GM18519 (cell line): Measurements from ENCODE around the gene CEP170.
"Not testable (repeated sequence)": the region's sequence is repeated elsewhere in the genome, so short reads cannot be mapped to it uniquely, and the experiment has no call there.

ENCODE experiments used
- ATAC-seq: cut with Tn5 transposase; IDR thresholded peaks from one replicate; pipeline ENCODE4 v1.9.1; 2021; ENCODE audit warnings: mild to moderate bottlenecking, moderate library complexity; ENCODE audit not compliant: unreplicated experiment, low FRiP score

Gene CEP170

GRCh38 chr1:243101551-243102050, 153.5 kb downstream of the CEP170 start:
- not testable (repeated sequence) for ATAC-seq

- ATAC-seq, result not testable (repeated sequence)
Observed at GRCh38 chr1:243087368-243087767, 167.7 kb downstream of the CEP170 start.
